Upper lobe of left lung (tissue), 6 donors: ENCODE results near the gene TEDDM1. TPM values are rescaled to one million over a fixed set of nuclear protein-coding genes. Genes with fewer than 3 reads are reported as not detected.

ENCODE experiments used
- ATAC-seq, 2 donors: fragments of 200-7000 bp; cut with Tn5 transposase; one replicate each; pipeline ENCODE4 v1.9.1; 2022; ENCODE audit warnings: mild to moderate bottlenecking in 2 of 2, moderate library complexity in 2 of 2; ENCODE audit not compliant: low FRiP score in 2 of 2
- DNase-seq, 2 donors: peaks; one replicate each; pipeline ENCODE4 v3.0.0-alpha.2; 2019 to 2020
- H3K27ac ChIP-seq, 4 donors: fragments of 200-600 bp; sonication (generic); one replicate each; pipeline ENCODE4 v1.5.1; 2016 to 2019
- H3K27me3 ChIP-seq, 4 donors: fragments of 200-600 bp; sonication (generic); one replicate each; pipeline ENCODE4 v1.5.1; 2017 to 2019
- H3K36me3 ChIP-seq, 4 donors: fragments of 200-600 bp; sonication (generic); one replicate each; pipeline ENCODE4 v1.5.1; 2016 to 2019
- H3K4me1 ChIP-seq, 4 donors: fragments of 200-600 bp; sonication (generic); one replicate each; pipeline ENCODE4 v1.5.1; 2018 to 2019
- H3K4me3 ChIP-seq, 4 donors: fragments of 200-600 bp; sonication (generic); one replicate each; pipeline ENCODE4 v1.5.1; 2017 to 2019; ENCODE audit warnings: mild to moderate bottlenecking in 2 of 4, moderate library complexity in 1 of 4
- H3K9me3 ChIP-seq, 4 donors: fragments of 200-600 bp; sonication (generic); one replicate each; pipeline ENCODE4 v1.5.1; 2018 to 2019
- EP300 ChIP-seq, 4 donors: sonication (generic); formaldehyde crosslinking; IDR thresholded peaks; one replicate each; pipeline ENCODE4 v1.5.1; 2017; ENCODE audit warnings: antibody characterized with exemption in 4 of 4, control low read depth in 2 of 4
- POLR2A ChIP-seq, 4 donors: fragments of 450-650 bp; IDR thresholded peaks; one replicate each; pipeline ENCODE4 v1.5.1; 2016 to 2017; ENCODE audit warnings: antibody characterized with exemption in 4 of 4, mild to moderate bottlenecking in 2 of 4
- POLR2AphosphoS5 ChIP-seq, 2 donors: sonication (generic); formaldehyde crosslinking; IDR thresholded peaks; one replicate each; pipeline ENCODE4 v1.5.1; 2017; ENCODE audit warnings: antibody characterized with exemption in 2 of 2
- WGBS, 2 donors: methylation state at CpG; one replicate each; pipeline ENCODE4 v1.1.5; 2017 to 2018; 5-methylcytosine and 5-hydroxymethylcytosine counted together
- total RNA-seq, 6 donors: library from RNA; depleted of rRNA in 4 of 6; stranded (reverse); fragments of >200 nt in 4 of 6; gene quantifications; one replicate each; pipeline versions ENCODE4 v1.1.0 to v1.2.1, GENCODE V29; 2016 to 2021
- TF ChIP-seq, protein P1 (sequence below), 6 experiments: fragments of 450-650 bp in 4 of 6; fragments of 200-600 bp in 2 of 6; sonication (generic) in 2 of 6; IDR thresholded peaks; one replicate each; pipeline ENCODE4 v1.5.1; 2016 to 2019; ENCODE audit warnings: antibody characterized with exemption in 6 of 6
- donor health status: DM: no; HTN: no; CAD: no; lungs with moderate emphysema.
- donor health status: DM: no; HTN: yes; CAD: no; lungs with severe emphysema.

TEDDM1 gene
- total RNA-seq, 6 donors from 2014 or later, result not detected

DNA sequence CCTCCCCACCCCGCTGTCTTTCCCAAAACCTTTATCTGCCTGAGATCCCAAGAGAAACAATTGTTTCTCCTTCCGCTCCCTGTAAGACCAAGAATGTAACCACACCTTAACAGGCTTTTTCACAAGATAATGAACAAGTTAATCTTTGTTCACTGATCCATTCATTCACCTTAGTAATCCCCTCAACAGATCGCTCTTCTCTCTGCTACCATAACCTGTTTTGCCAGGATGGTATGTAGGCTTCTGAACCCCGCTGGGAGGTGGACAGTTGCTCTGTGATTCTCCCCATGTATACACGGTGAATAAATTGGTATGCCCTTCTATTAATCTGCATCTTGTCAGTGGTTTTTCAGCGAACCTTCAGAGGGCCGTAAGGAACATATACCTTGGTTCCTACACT, 30.8 kb upstream of the TEDDM1 start:
- Histone ChIP-seq H3K27me3 (no peaks in the 10 kb centered on the region), H3K9me3 (no peaks in the 10 kb centered on the region), H3K4me1 (no peaks in the 10 kb centered on the region), H3K27ac (no peak overlapping the region), H3K36me3 (no peaks in the 10 kb centered on the region), H3K4me3 (no peak overlapping the region)
- ATAC-seq (no peak), DNase-seq (no peak)
- TF ChIP-seq POLR2AphosphoS5 (IDR thresholded peaks at IDR 0.05), result no peak
- TF ChIP-seq, protein P1, sequence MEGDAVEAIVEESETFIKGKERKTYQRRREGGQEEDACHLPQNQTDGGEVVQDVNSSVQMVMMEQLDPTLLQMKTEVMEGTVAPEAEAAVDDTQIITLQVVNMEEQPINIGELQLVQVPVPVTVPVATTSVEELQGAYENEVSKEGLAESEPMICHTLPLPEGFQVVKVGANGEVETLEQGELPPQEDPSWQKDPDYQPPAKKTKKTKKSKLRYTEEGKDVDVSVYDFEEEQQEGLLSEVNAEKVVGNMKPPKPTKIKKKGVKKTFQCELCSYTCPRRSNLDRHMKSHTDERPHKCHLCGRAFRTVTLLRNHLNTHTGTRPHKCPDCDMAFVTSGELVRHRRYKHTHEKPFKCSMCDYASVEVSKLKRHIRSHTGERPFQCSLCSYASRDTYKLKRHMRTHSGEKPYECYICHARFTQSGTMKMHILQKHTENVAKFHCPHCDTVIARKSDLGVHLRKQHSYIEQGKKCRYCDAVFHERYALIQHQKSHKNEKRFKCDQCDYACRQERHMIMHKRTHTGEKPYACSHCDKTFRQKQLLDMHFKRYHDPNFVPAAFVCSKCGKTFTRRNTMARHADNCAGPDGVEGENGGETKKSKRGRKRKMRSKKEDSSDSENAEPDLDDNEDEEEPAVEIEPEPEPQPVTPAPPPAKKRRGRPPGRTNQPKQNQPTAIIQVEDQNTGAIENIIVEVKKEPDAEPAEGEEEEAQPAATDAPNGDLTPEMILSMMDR (IDR thresholded peaks at IDR 0.05), result no peak
- no peak for TF ChIP-seq EP300 (IDR thresholded peaks at IDR 0.05)
- TF ChIP-seq POLR2A (IDR thresholded peaks at IDR 0.05), result no peak
- WGBS, 2 donors, result 91% methylated on average over 7 of the region's 7 CpGs

DNA sequence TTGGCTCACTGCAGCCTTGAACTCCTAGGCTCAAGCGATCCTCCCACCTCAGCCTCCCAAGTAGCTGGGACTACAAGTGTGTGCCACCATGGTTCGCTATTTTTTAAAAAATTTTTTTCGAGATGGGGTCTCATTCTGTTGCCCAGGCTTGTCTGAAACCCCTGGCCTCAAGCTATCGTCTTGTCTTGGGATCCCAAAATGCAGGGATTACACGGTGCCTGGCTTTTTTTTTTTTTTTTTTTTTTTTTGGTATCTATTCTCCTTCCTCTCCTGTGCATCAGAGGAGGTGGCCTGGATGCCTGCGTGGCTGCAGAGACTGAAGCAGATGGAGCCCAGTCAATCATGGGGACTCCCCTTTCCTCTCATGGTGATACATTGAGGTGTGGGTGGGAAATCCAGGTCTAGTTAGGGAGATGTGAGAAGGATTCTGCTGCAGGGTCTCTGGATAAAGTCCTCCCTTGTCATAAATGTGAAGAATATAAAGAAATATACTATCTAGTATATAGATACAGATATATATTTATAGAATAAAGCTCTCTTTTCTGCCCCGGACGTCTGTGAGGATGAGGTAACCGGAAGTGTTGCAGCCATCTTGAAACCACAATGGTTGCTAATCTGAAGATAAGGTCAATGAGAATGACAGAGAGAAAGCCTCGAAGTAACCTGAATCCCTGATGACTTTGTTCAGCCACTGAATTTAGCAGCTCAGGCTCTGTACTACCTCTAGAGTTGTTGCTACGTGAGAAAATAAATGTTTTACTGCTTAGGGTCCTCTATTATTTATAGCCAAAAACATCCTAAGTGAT, 30.0 kb upstream of the TEDDM1 start:
- Histone ChIP-seq H3K4me1 (no peaks in the 10 kb centered on the region), H3K27me3 (no peaks in the 10 kb centered on the region), H3K27ac (no peak overlapping the region), H3K4me3 (no peak overlapping the region), H3K9me3 (no peaks in the 10 kb centered on the region), H3K36me3 (no peaks in the 10 kb centered on the region)
- TF ChIP-seq POLR2A (IDR thresholded peaks at IDR 0.05), result no peak
- TF ChIP-seq, protein P1 (IDR thresholded peaks at IDR 0.05), result no peak
- no peak for TF ChIP-seq EP300 (IDR thresholded peaks at IDR 0.05)
- TF ChIP-seq POLR2AphosphoS5 (IDR thresholded peaks at IDR 0.05), result no peak
- ATAC-seq, result no peak
- WGBS, 2 donors, result 63 to 71% methylated on average over 11 of the region's 11 CpGs
- no peak for DNase-seq

DNA sequence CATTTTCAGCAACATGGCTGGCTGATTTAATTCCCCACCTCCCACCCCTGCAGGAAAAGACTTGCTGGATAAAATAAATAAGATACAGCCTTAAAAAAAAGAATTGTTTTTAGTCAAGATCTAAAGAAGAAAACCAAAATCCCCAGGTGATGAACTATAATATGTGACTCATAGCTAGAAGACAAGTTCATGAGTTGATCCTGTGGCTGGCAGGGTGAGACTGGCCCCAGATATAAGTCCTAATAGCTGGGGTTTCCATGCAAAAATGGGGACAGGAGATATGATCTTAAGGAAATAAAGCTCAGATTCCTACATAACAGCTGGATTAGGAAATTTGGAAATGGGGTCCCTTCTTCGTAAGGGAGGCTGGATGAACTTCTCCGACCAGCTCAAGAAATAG, 27.6 kb upstream of the TEDDM1 start:
- Histone ChIP-seq H3K36me3 (no peaks in the 10 kb centered on the region), H3K4me1 (no peaks in the 10 kb centered on the region), H3K27me3 (no peaks in the 10 kb centered on the region), H3K27ac (no peak overlapping the region), H3K4me3 (no peak overlapping the region), H3K9me3 (no peaks in the 10 kb centered on the region)
- WGBS, 2 donors, result 90 to 92% methylated on average over 2 of the region's 2 CpGs
- TF ChIP-seq POLR2AphosphoS5 (IDR thresholded peaks at IDR 0.05) (no peak), EP300 (IDR thresholded peaks at IDR 0.05) (no peak), POLR2A (IDR thresholded peaks at IDR 0.05) (no peak)
- TF ChIP-seq, protein P1 (IDR thresholded peaks at IDR 0.05), result no peak
- DNase-seq (no peak), ATAC-seq (no peak)

DNA sequence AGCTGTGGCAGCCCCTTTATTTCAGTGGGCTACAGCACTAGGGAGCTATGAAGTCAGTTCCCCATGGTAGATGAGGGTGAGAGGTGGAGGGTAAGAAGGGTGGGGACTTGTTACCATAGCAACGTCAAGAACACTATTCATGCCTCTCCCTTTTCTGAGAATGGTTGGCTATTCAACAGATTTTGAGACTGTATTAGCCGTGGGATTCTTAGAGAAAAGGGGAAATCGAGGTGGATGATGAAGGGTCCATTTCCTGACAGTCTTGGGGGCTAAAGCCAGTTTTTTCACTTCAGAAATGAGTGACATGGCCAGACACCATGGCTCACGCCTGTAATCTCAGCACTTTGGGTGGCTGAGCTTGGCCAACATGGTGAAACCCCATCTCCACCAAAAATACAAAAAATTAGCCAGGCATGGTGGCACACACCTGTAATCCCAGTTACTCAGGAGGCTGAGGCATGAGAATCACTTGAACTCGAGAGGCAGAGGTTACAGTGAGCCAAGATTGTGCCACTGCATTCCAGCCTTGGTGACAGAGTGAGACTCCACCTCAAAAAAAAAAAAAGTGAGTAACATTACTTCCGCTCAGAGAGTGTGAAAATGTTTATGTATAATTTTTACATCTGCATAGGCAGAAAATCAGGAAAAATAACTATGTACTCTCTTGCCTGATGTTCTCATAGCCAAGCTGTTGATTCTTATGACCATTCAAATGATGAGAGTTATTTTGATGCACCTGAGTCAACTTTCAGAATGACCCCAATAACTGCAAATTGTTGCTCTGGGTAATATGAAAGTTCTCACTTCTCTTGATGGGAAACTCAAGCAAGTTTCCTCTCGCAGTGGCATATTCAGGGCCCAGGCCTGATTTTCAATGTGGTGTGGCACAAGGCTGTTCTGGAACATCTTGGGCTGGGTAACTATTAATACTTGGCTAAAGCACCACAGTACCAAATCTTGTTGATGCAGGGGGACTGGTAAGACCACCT, 26.3 kb upstream of the TEDDM1 start:
- Histone ChIP-seq H3K27me3 (no peaks in the 10 kb centered on the region), H3K27ac (no peak overlapping the region), H3K4me3 (no peak overlapping the region), H3K36me3 (no peaks in the 10 kb centered on the region), H3K9me3 (no peaks in the 10 kb centered on the region), H3K4me1 (no peaks in the 10 kb centered on the region)
- WGBS, 2 donors, result 76 to 77% methylated on average over 7 of the region's 7 CpGs
- ATAC-seq, result peak in 1 of 2 donors; percentile 14
- no peak for DNase-seq
- TF ChIP-seq POLR2A (IDR thresholded peaks at IDR 0.05) (no peak), EP300 (IDR thresholded peaks at IDR 0.05) (no peak), POLR2AphosphoS5 (IDR thresholded peaks at IDR 0.05) (no peak)
- TF ChIP-seq, protein P1 (IDR thresholded peaks at IDR 0.05), result no peak
